K562 (cell line): Measurements from ENCODE around the gene ANKRD13D. TPM values are rescaled to one million over a fixed set of nuclear protein-coding genes. Genes with fewer than 3 reads are reported as not detected.
A peak's percentile ranks its signal among the peaks of the same experiment; 100 is the strongest.

ENCODE experiments used
- CBFB ChIP-seq: sonication (generic); formaldehyde crosslinking; IDR thresholded peaks from 2 replicates; pipeline ENCODE4 v1.4.0; 2020; ENCODE audit warnings: mild to moderate bottlenecking, missing genetic modification reagents
- CTBP1 ChIP-seq: fragments of 450-650 bp; IDR thresholded peaks from 2 replicates; pipeline ENCODE4 v1.6.1; 2016; ENCODE audit warnings: borderline replicate concordance
- FOSL1 ChIP-seq: fragments of 200-800 bp; sonication (Bioruptor generic); conservative IDR thresholded peaks from 2 replicates; pipeline ENCODE4 v1.6.1; 2016; ENCODE audit warnings: missing genetic modification characterization, missing compliant biosample characterization
- FOXJ2 ChIP-seq: fragments of 200-800 bp; sonication (Bioruptor generic); IDR thresholded peaks from 2 replicates; pipeline ENCODE4 v1.6.1; 2016; ENCODE audit warnings: missing genetic modification characterization, missing compliant biosample characterization
- FOXM1 ChIP-seq, 2 experiments: fragments of 450-650 bp in 1 of 2; sonication (generic) in 1 of 2; formaldehyde crosslinking in 1 of 2; IDR thresholded peaks; 2 replicates each; pipeline versions ENCODE4 v1.6.1 to v1.9.0; 2017 to 2022; ENCODE audit warnings: low read depth in 2 of 2, mild to moderate bottlenecking in 2 of 2, missing genetic modification reagents in 1 of 2, moderate library complexity in 1 of 2
- KDM1A ChIP-seq, 2 experiments: fragments of 450-650 bp; IDR thresholded peaks; 2 replicates each; pipeline ENCODE4 v1.6.1; 2016; ENCODE audit warnings: mild to moderate bottlenecking in 2 of 2
- LCOR ChIP-seq: sonication (generic); formaldehyde crosslinking; IDR thresholded peaks from 2 replicates; pipeline ENCODE4 v1.8.0; 2022; ENCODE audit warnings: mild to moderate bottlenecking, missing genetic modification reagents
- MEIS2 ChIP-seq: fragments of 450-650 bp; IDR thresholded peaks from 2 replicates; pipeline ENCODE4 v1.6.1; 2014; ENCODE audit warnings: mild to moderate bottlenecking; ENCODE audit not compliant: partially characterized antibody
- NFE2 ChIP-seq: IDR thresholded peaks from 2 replicates; pipeline ENCODE4 v1.6.1; 2014; ENCODE audit warnings: antibody characterized with exemption, low read depth
- RCOR1 ChIP-seq, 2 experiments: IDR thresholded peaks; 2 replicates each; pipeline ENCODE4 v1.6.1; 2012; ENCODE audit warnings: low read depth in 2 of 2, low read length in 2 of 2, borderline replicate concordance in 1 of 2, improper control_type of control experiment in 1 of 2
- SOX6 ChIP-seq: fragments of 450-650 bp; IDR thresholded peaks from 2 replicates; pipeline ENCODE4 v1.6.1; 2014; ENCODE audit warnings: mild to moderate bottlenecking
- ZNF232 ChIP-seq: sonication (generic); formaldehyde crosslinking; IDR thresholded peaks from 2 replicates; pipeline ENCODE4 v1.8.0; 2022; ENCODE audit warnings: mild to moderate bottlenecking, missing genetic modification reagents
- polyA plus RNA-seq, 8 experiments: library from polyadenylated mRNA; depleted of rRNA in 4 of 8; stranded (reverse) in 5 of 8; unstranded in 3 of 8; fragments of >200 nt; fragmentation: Nextera tagmentation in 2 of 8; fragmentation: Illumina TruSeq in 1 of 8; extraction: Ambion mirVana in 2 of 8; extraction: Trizol in 1 of 8; gene quantifications; 2 replicates each; pipeline versions ENCODE4 v1.2.1 to v1.2.3, GENCODE V29; 2011 to 2014; ENCODE audit warnings: inconsistent platforms in 1 of 8, missing spikeins in 1 of 8
- total RNA-seq, 7 experiments: library from RNA; depleted of rRNA in 6 of 7; stranded (reverse); fragments of >200 nt in 6 of 7; fragmentation: Illumina TruSeq in 2 of 7; extraction: Trizol in 2 of 7; gene quantifications; 2 replicates each; pipeline versions ENCODE4 v1.2.1 to v1.2.3, GENCODE V29; 2011 to 2021; ENCODE audit warnings: low replicate concordance in 1 of 7
- TF ChIP-seq, protein P1 (sequence below): sonication (generic); formaldehyde crosslinking; IDR thresholded peaks from 2 replicates; pipeline ENCODE4 v1.5.0; 2020; ENCODE audit warnings: missing genetic modification reagents
- TF ChIP-seq, protein P2 (sequence below), 2 experiments: fragments of 250-450 bp in 1 of 2; fragments of 450-650 bp in 1 of 2; sonication (Bioruptor Pico) in 1 of 2; IDR thresholded peaks; 2 replicates each; pipeline versions ENCODE4 v1.6.1 to v1.8.0; 2016 to 2021; ENCODE audit warnings: mild to moderate bottlenecking in 2 of 2, moderate library complexity in 2 of 2, missing compliant biosample characterization in 1 of 2, missing genetic modification characterization in 1 of 2

ANKRD13D gene
- total and polyA plus RNA-seq, 9 of the 15 experiments (the other 6 are each of a cell fraction or from before 2014, with no cell fraction given) = 0.94 to 40.9 (median 22.4) TPM

DNA sequence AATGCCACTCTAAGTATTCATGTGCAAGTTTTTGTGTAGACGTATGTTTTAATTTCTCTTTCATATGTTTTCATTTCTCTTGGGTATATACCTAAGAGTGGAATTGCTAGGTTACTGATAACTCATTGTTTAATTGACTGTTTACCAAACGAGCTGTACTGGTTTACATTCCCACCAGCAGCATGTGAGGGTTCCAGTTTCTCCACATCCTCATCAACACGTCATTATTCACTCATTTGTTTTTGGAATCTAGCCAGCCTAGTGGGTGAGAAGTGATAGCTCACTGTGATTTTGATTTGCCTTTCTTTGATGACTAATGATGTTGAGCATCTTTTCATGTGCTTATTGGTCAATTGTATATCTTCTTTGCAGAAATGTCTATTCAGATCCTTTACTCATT lies 4.0 kb downstream of the ANKRD13D start (continued):
- TF ChIP-seq MEIS2 (peak; percentile 8), KDM1A (IDR thresholded peaks at IDR 0.05) (peak; percentile 64 to 69; a peak in 2 of 4 replicates), CTBP1 (no peak), CBFB (CRISPR knock-in tag) (no peak), ZNF232 (CRISPR knock-in tag) (no peak), FOSL1 (0 out of 2 replicates have a peak, but pooled peaks have one; percentile 19), LCOR (CRISPR knock-in tag) (no peak), NFE2 (no peak), FOXM1 (IDR thresholded peaks at IDR 0.05; ENCODE audit: low read depth) (no peak), FOXM1 (CRISPR knock-in tag; IDR thresholded peaks at IDR 0.05; ENCODE audit: low read depth) (no peak), FOXJ2 (no peak), RCOR1 (IDR thresholded peaks at IDR 0.05; ENCODE audit: borderline replicate concordance in 1 of 2, low read depth in 2 of 2, low read length in 2 of 2) (no peak), SOX6 (no peak)
- TF ChIP-seq, protein P1, sequence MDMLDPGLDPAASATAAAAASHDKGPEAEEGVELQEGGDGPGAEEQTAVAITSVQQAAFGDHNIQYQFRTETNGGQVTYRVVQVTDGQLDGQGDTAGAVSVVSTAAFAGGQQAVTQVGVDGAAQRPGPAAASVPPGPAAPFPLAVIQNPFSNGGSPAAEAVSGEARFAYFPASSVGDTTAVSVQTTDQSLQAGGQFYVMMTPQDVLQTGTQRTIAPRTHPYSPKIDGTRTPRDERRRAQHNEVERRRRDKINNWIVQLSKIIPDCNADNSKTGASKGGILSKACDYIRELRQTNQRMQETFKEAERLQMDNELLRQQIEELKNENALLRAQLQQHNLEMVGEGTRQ = no peak
- TF ChIP-seq, protein P2, sequence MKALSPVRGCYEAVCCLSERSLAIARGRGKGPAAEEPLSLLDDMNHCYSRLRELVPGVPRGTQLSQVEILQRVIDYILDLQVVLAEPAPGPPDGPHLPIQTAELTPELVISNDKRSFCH (CRISPR knock-in tag; IDR thresholded peaks at IDR 0.05) = no peak
- TF ChIP-seq, protein P2 (tag; IDR thresholded peaks at IDR 0.05) = no peak
- TF ChIP-seq, all 486 proteins: peak for 5
